ENCODE results near the gene TSPAN5.

TSPAN5 gene

GRCh38 chr4:98641906-98642668 is 16.3 kb downstream of the TSPAN5 start:
- no peak for FAIRE-seq

- no peak for FAIRE-seq
Measured at GRCh38 chr4:98641376-98641775, 17.0 kb downstream of the TSPAN5 start.

DNA sequence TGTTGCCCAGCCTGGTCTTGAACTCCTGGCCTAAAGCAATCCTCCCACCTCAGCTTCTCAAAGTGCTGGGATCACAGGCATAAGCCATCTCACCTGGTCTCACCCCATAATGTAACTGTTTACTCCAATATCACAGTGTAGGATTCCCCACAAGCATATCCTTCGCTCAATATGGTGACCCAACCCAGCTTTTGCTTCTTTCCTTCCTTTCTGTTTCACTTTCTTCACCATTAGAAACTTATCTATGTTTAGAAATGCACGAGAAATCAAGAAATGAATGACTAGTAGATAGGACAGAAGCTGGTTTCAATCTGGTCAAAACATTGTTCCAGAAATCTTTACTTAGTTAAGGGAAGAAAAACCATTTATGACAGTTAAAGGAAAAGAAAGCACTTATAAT is 18.9 kb downstream of the TSPAN5 start:
- no peak for FAIRE-seq

- no peak for FAIRE-seq
Measured at GRCh38 chr4:98639108-98639507, 19.3 kb downstream of the TSPAN5 start.

DNA sequence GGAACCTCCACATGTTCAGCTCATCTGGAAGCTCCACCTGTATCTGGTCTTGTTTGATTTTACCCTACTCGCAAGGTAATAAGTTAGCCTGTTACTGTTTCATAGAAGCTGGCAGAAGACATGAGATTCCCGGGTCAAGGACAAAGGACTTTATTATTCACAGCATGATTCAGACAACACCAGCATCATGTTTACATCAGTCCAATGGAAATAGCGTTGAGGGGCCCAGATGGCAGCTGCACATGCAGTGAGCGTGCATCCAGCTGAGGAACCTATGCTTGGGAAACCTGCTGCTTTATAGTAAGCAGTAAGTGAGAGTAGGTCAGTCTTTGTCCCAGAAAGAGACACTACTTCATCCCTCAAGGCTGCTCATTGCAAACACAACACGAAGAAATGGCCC is 19.8 kb downstream of the TSPAN5 start:
- FAIRE-seq, result no peak

DNA sequence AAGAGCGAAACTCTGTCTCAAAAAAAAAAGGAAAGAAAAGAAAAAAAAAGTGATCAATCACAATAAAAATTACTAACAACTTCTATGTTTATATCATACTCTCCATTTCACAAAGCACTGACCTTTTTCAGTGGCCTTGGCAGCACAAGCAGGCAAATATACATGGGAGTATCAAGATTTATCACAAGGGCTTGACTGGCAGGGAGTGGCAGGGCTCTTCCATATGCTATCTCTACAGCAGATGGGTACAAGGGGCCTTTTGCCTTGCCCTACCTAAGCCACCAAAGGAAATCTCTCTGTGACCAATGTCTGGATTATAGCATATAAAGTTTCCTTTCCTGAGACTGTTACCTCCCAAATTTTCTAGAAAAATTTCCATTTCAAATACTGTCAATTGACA is 24.4 kb downstream of the TSPAN5 start:
- no peak for FAIRE-seq

DNA sequence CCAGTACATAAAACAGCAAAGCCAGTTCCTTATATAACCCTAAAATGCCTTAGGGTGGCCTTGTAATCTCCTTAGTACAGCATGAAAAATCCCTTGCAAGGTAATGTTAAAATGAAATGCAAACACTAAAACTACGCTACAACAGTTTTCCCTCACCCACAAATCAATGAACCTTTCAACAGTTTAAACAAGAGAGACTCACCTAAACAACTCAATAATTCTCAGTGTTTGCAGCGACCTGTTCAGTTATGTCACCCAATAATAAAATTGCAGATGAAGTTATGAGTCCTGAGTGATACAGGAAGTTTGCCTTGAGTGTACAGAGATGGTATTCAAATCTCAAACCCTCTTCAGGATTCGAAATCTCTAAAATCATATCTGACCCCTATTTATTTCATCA is 25.3 kb downstream of the TSPAN5 start:
- FAIRE-seq, result no peak

- FAIRE-seq, result no peak
Measured at GRCh38 chr4:98632258-98632657, 26.2 kb downstream of the TSPAN5 start.

- no peak for FAIRE-seq
Measured at GRCh38 chr4:98631506-98631905, 26.9 kb downstream of the TSPAN5 start.

GRCh38 chr4:98630737-98631454 is 27.5 kb downstream of the TSPAN5 start:
- no peak for FAIRE-seq

- FAIRE-seq, result no peak
Measured at GRCh38 chr4:98627531-98628257, 30.7 kb downstream of the TSPAN5 start.

GRCh38 chr4:98626350-98626749 is 32.1 kb downstream of the TSPAN5 start:
- no peak for FAIRE-seq

GRCh38 chr4:98625920-98626319 is 32.5 kb downstream of the TSPAN5 start:
- FAIRE-seq, result no peak

DNA sequence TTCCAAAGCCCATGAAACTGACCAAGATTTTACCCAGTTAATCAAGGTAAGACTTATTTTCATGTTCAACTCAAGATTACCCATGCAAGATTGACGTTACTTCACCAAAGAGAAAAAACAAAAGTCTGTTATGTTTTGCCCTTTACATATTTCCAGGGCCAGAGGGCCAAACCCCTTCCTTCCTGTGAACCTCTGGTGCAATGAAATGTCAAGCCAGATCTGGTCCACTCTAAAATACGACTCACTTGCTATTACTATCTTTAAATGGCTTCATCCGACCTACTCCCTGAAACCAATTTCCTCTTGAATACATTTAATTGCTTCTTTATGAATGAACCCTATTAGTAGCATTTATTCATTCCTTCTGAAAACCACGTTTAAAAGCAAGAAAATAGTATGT is 33.0 kb downstream of the TSPAN5 start:
- no peak for FAIRE-seq

GRCh38 chr4:98624642-98625041 is 33.8 kb downstream of the TSPAN5 start:
- no peak for FAIRE-seq

- FAIRE-seq, result no peak
Measured at GRCh38 chr4:98624144-98624543, 34.3 kb downstream of the TSPAN5 start.

GRCh38 chr4:98623126-98623802 is 35.1 kb downstream of the TSPAN5 start:
- no peak for FAIRE-seq

- no peak for FAIRE-seq
Measured at GRCh38 chr4:98620087-98620784, 38.2 kb downstream of the TSPAN5 start.

GRCh38 chr4:98619180-98619579 is 39.2 kb downstream of the TSPAN5 start:
- FAIRE-seq, result no peak

DNA sequence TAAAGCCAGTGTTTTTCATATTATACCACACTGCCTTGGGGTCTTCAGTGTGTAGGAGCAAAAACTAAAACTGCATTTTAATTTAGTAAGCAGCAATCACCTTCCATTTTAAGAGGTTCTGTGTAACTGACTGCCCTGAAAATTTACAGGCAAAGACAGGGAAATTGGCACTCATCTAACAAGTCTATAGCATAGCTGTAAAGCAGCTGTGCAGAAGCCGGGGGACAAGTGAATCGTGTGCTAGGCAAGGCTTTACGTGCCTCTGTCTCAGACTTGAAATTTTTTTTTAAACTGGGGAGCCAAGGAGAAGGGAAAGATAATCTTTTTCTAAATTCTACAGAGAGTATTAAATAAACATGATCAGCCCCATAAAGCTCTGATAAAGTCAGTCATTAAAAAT is 39.7 kb downstream of the TSPAN5 start:
- no peak for FAIRE-seq

DNA sequence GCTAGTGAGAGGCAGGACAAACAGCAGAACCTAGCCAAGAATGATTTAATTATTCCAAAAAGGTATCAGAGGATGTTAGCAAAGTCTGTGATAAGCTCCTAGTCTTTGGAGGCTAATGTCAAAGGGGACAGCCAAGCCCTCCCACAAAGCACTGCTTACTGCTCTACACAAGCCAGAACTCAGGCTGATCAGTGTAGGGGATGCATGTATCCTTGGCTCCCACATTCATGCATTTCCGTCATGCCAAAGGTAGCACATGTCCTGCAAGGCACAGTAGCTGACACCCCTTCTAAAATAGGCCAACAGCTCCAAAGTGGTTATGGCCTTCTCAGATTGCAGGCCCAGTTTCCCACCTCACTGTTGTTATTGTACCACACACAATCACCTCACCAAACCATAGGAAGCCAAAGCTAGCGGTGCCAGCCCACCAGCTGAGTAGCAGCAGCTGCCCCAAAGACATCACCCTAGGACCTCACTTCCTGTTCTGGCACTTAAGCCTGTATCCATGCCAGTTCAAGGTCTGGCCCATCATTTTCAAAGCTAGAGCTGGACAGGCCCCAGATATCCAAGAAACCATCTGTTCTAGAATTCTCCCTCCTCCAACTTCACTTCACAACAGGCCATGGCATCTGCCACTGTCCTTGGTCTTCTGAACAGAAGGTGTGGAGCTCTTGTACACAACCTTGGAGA is 40.9 kb downstream of the TSPAN5 start:
- FAIRE-seq, result no peak

DNA sequence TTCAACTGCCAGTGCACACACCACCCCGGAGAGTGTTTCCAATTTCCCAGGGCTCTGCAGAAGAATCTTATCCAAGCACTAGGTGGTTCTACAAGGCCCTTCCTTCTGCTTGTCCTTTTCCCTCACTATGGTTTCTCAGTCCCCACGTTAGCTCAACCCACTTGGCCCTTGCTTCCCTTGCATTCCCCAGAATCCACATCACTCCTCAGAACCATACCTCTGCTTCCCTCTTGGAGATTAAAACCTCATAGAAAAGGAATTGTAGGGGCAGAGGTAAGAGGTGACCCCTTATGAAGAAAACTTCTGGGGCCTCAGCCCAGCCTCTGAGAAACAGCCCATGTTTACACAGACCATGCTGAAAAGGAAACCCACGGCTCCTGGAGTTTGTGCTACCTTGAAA is 42.4 kb downstream of the TSPAN5 start:
- FAIRE-seq, result no peak
